ENCODE measurements around the gene PPP2R5C. TPM values are rescaled to one million over a fixed set of nuclear protein-coding genes. Genes with fewer than 3 reads are reported as not detected.

PPP2R5C gene
- total and polyA plus RNA-seq, 2 donors = 144 to 175 TPM

- Histone ChIP-seq H3K4me3 (ENCODE audit: low read length in 2 of 2) (no peak overlapping the region), H3K4me1 (ENCODE audit: control insufficient read depth in 2 of 2, insufficient read depth in 2 of 2, low read length in 2 of 2) (peaks cover 13 to 25% of the 10 kb centered on the region in 2 donors), H3K27me3 (ENCODE audit: control insufficient read depth in 2 of 2, insufficient read depth in 1 of 2, low read length in 1 of 2) (peaks cover 12 to 55% of the 10 kb centered on the region in 2 donors), H3K27ac (ENCODE audit: low read depth in 1 of 2, low read length in 1 of 2) (no peak overlapping the region), H3K9me3 (ENCODE audit: control insufficient read depth in 2 of 2, insufficient read depth in 1 of 2, low read length in 1 of 2) (peaks cover 0 to 11% of the 10 kb centered on the region in 2 donors), H3K36me3 (ENCODE audit: control insufficient read depth in 2 of 2, insufficient read depth in 2 of 2, low read length in 1 of 2) (peaks cover 0 to 3% of the 10 kb centered on the region in 2 donors)
- 89% methylated on average over 11 of the region's 11 CpGs for WGBS
- DNase-seq (ENCODE audit: low read depth in 6 of 9, low spot score in 9 of 9) = no peak
Observed at GRCh38 chr14:101780390-101780789, 18.9 kb downstream of the PPP2R5C start.

- peaks cover 0 to 11% of the 10 kb centered on the region in 2 donors for H3K9me3 ChIP-seq (ENCODE audit: control insufficient read depth in 2 of 2, insufficient read depth in 1 of 2, low read length in 1 of 2)
- no peaks in the 10 kb centered on the region for H3K36me3 ChIP-seq (ENCODE audit: control insufficient read depth in 2 of 2, insufficient read depth in 2 of 2, low read length in 1 of 2)
- peak in 1 of 9 donors; percentile 31 for DNase-seq (ENCODE audit: low read depth in 6 of 9, low spot score in 9 of 9)
- H3K27ac ChIP-seq (ENCODE audit: low read depth in 1 of 2, low read length in 1 of 2) = no peak overlapping the region
- 25% methylated on average over 15 of the region's 15 CpGs for WGBS
- H3K27me3 ChIP-seq (ENCODE audit: control insufficient read depth in 2 of 2, insufficient read depth in 1 of 2, low read length in 1 of 2) = peaks cover 12 to 57% of the 10 kb centered on the region in 2 donors
- H3K4me1 ChIP-seq (ENCODE audit: control insufficient read depth in 2 of 2, insufficient read depth in 2 of 2, low read length in 2 of 2) = peaks cover 9 to 20% of the 10 kb centered on the region in 2 donors
- H3K4me3 ChIP-seq (ENCODE audit: low read length in 2 of 2) = peak overlapping the region in 1 of 2 donors; percentile 55
Observed at GRCh38 chr14:101780887-101781239, 19.4 kb downstream of the PPP2R5C start.

GRCh38 chr14:101781240-101782061, 19.9 kb downstream of the PPP2R5C start:
- Histone ChIP-seq H3K9me3 (ENCODE audit: control insufficient read depth in 2 of 2, insufficient read depth in 1 of 2, low read length in 1 of 2) (peaks cover 0 to 11% of the 10 kb centered on the region in 2 donors), H3K36me3 (ENCODE audit: control insufficient read depth in 2 of 2, insufficient read depth in 2 of 2, low read length in 1 of 2) (no peaks in the 10 kb centered on the region), H3K27ac (ENCODE audit: low read depth in 1 of 2, low read length in 1 of 2) (no peak overlapping the region), H3K27me3 (ENCODE audit: control insufficient read depth in 2 of 2, insufficient read depth in 1 of 2, low read length in 1 of 2) (peaks cover 12 to 57% of the 10 kb centered on the region in 2 donors), H3K4me3 (ENCODE audit: low read length in 2 of 2) (peak overlapping the region; percentile 13 to 55), H3K4me1 (ENCODE audit: control insufficient read depth in 2 of 2, insufficient read depth in 2 of 2, low read length in 2 of 2) (peaks cover 7 to 14% of the 10 kb centered on the region in 2 donors)
- peak in 2 of 9 donors; percentile 14 to 44 for DNase-seq (ENCODE audit: low read depth in 6 of 9, low spot score in 9 of 9)
- WGBS = 2% methylated on average over 67 of the region's 67 CpGs

GRCh38 chr14:101783260-101784016, 21.9 kb downstream of the PPP2R5C start:
- WGBS = 98% methylated on average over 12 of the region's 12 CpGs
- Histone ChIP-seq H3K4me3 (ENCODE audit: low read length in 2 of 2) (no peak overlapping the region), H3K27me3 (ENCODE audit: control insufficient read depth in 2 of 2, insufficient read depth in 1 of 2, low read length in 1 of 2) (peaks cover 12 to 56% of the 10 kb centered on the region in 2 donors), H3K27ac (ENCODE audit: low read depth in 1 of 2, low read length in 1 of 2) (no peak overlapping the region), H3K9me3 (ENCODE audit: control insufficient read depth in 2 of 2, insufficient read depth in 1 of 2, low read length in 1 of 2) (peaks cover 0 to 7% of the 10 kb centered on the region in 2 donors), H3K36me3 (ENCODE audit: control insufficient read depth in 2 of 2, insufficient read depth in 2 of 2, low read length in 1 of 2) (no peaks in the 10 kb centered on the region), H3K4me1 (ENCODE audit: control insufficient read depth in 2 of 2, insufficient read depth in 2 of 2, low read length in 2 of 2) (peaks cover 5 to 11% of the 10 kb centered on the region in 2 donors)
- no peak for DNase-seq (ENCODE audit: low read depth in 6 of 9, low spot score in 9 of 9)

- Histone ChIP-seq H3K27me3 (ENCODE audit: control insufficient read depth in 2 of 2, insufficient read depth in 1 of 2, low read length in 1 of 2) (peaks cover 12 to 45% of the 10 kb centered on the region in 2 donors), H3K4me1 (ENCODE audit: control insufficient read depth in 2 of 2, insufficient read depth in 2 of 2, low read length in 2 of 2) (peaks cover 5 to 11% of the 10 kb centered on the region in 2 donors), H3K9me3 (ENCODE audit: control insufficient read depth in 2 of 2, insufficient read depth in 1 of 2, low read length in 1 of 2) (peaks cover 0 to 7% of the 10 kb centered on the region in 2 donors), H3K4me3 (ENCODE audit: low read length in 2 of 2) (no peak overlapping the region), H3K27ac (ENCODE audit: low read depth in 1 of 2, low read length in 1 of 2) (no peak overlapping the region), H3K36me3 (ENCODE audit: control insufficient read depth in 2 of 2, insufficient read depth in 2 of 2, low read length in 1 of 2) (no peaks in the 10 kb centered on the region)
- DNase-seq (ENCODE audit: low read depth in 6 of 9, low spot score in 9 of 9) = no peak
- 96% methylated on average over 6 of the region's 6 CpGs for WGBS
Observed at GRCh38 chr14:101784631-101785030, 23.1 kb downstream of the PPP2R5C start.

- Histone ChIP-seq H3K4me1 (ENCODE audit: control insufficient read depth in 2 of 2, insufficient read depth in 2 of 2, low read length in 2 of 2) (peaks cover 2 to 6% of the 10 kb centered on the region in 2 donors), H3K27me3 (ENCODE audit: control insufficient read depth in 2 of 2, insufficient read depth in 1 of 2, low read length in 1 of 2) (peaks cover 0 to 22% of the 10 kb centered on the region in 2 donors), H3K27ac (ENCODE audit: low read depth in 1 of 2, low read length in 1 of 2) (no peak overlapping the region), H3K9me3 (ENCODE audit: control insufficient read depth in 2 of 2, insufficient read depth in 1 of 2, low read length in 1 of 2) (peaks cover 0 to 7% of the 10 kb centered on the region in 2 donors), H3K4me3 (ENCODE audit: low read length in 2 of 2) (no peak overlapping the region), H3K36me3 (ENCODE audit: control insufficient read depth in 2 of 2, insufficient read depth in 2 of 2, low read length in 1 of 2) (no peaks in the 10 kb centered on the region)
- WGBS = 98% methylated on average over 13 of the region's 13 CpGs
- no peak for DNase-seq (ENCODE audit: low read depth in 6 of 9, low spot score in 9 of 9)
Observed at GRCh38 chr14:101788016-101788635, 26.6 kb downstream of the PPP2R5C start.

GRCh38 chr14:101789222-101789621, 27.7 kb downstream of the PPP2R5C start:
- peaks cover 0 to 12% of the 10 kb centered on the region in 2 donors for H3K27me3 ChIP-seq (ENCODE audit: control insufficient read depth in 2 of 2, insufficient read depth in 1 of 2, low read length in 1 of 2)
- peaks cover 0 to 2% of the 10 kb centered on the region in 2 donors for H3K36me3 ChIP-seq (ENCODE audit: control insufficient read depth in 2 of 2, insufficient read depth in 2 of 2, low read length in 1 of 2)
- peaks cover 2 to 6% of the 10 kb centered on the region in 2 donors for H3K4me1 ChIP-seq (ENCODE audit: control insufficient read depth in 2 of 2, insufficient read depth in 2 of 2, low read length in 2 of 2)
- no peak for DNase-seq (ENCODE audit: low read depth in 6 of 9, low spot score in 9 of 9)
- H3K4me3 ChIP-seq (ENCODE audit: low read length in 2 of 2) = no peak overlapping the region
- H3K27ac ChIP-seq (ENCODE audit: low read depth in 1 of 2, low read length in 1 of 2) = no peak overlapping the region
- WGBS = 96% methylated on average over 6 of the region's 6 CpGs
- H3K9me3 ChIP-seq (ENCODE audit: control insufficient read depth in 2 of 2, insufficient read depth in 1 of 2, low read length in 1 of 2) = peaks cover 4 to 16% of the 10 kb centered on the region in 2 donors

- 96% methylated on average over 7 of the region's 7 CpGs for whole genome bisulfite sequencing
- no peak for DNase-seq (ENCODE audit: low read depth in 6 of 9, low spot score in 9 of 9)
Observed at GRCh38 chr14:101790232-101790631, 28.7 kb downstream of the PPP2R5C start.

More at GRCh38 chr14:101790232-101790631, 28.7 kb downstream of the PPP2R5C start:
- peaks cover 4 to 10% of the 10 kb centered on the region in 2 donors for H3K9me3 ChIP-seq (ENCODE audit: control insufficient read depth in 2 of 2, insufficient read depth in 1 of 2, low read length in 1 of 2)
- peaks cover 0 to 2% of the 10 kb centered on the region in 2 donors for H3K36me3 ChIP-seq (ENCODE audit: control insufficient read depth in 2 of 2, insufficient read depth in 2 of 2, low read length in 1 of 2)
- H3K4me1 ChIP-seq (ENCODE audit: control insufficient read depth in 2 of 2, insufficient read depth in 2 of 2, low read length in 2 of 2) = peaks cover 2 to 6% of the 10 kb centered on the region in 2 donors
- no peak overlapping the region for H3K27ac ChIP-seq (ENCODE audit: low read depth in 1 of 2, low read length in 1 of 2)
- H3K4me3 ChIP-seq (ENCODE audit: low read length in 2 of 2) = no peak overlapping the region
- peaks cover 0 to 3% of the 10 kb centered on the region in 2 donors for H3K27me3 ChIP-seq (ENCODE audit: control insufficient read depth in 2 of 2, insufficient read depth in 1 of 2, low read length in 1 of 2)
